HG03064 (cell line): ENCODE results near the gene ROR2.

Experiments used
- ATAC-seq: cut with Tn5 transposase; IDR thresholded peaks from one replicate; pipeline ENCODE4 v1.9.1; 2021; ENCODE audit warnings: low read depth; ENCODE audit not compliant: unreplicated experiment

ROR2 gene

GRCh38 chr9:91697201-91697600, 252.8 kb downstream of the ROR2 start:
- no peak for ATAC-seq

- no peak for ATAC-seq
Observed at GRCh38 chr9:91694081-91694870, 255.8 kb downstream of the ROR2 start.

- ATAC-seq = no peak
Observed at GRCh38 chr9:91693226-91693625, 256.8 kb downstream of the ROR2 start.

- no peak for ATAC-seq
Observed at GRCh38 chr9:91690540-91691249, 259.3 kb downstream of the ROR2 start.

GRCh38 chr9:91689006-91689405, 261.0 kb downstream of the ROR2 start:
- no peak for ATAC-seq

DNA sequence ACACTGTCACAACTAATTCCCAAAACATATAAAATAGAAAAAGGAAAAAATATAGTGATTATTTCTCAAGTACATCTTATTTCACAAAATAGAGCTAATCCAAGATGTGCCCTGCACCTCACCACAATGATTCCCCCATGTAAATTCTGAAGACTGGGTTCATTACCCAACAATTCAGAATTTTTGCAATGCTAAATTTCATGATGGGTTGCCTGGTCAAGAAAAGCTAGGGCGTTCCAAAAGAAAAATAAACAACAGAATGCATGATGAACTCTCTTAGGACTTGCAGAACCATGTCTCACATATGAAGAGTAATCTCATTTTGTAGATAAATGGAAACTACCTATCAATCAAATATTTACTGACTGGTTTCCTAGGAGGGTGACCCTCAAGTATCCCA, 266.8 kb downstream of the ROR2 start:
- ATAC-seq = no peak

DNA sequence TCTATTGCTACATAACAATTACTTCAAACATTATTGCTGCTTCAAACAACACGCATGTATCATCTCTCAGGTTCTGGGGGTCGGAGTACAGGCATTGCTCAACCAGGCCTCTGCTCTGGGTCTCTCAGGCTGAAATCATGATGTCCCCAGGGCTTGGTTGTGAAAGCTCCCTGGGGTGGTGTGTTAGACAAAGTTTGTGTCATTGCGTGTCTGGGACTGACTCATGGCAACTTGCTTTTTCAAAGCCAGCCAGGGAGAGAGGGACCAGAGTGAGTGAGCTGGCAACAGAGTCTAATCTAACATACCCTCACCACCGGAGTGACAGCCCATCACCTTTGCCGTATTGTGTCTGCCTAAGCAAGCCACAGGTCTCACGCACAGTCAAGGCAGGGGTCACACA, 267.2 kb downstream of the ROR2 start:
- ATAC-seq = no peak

DNA sequence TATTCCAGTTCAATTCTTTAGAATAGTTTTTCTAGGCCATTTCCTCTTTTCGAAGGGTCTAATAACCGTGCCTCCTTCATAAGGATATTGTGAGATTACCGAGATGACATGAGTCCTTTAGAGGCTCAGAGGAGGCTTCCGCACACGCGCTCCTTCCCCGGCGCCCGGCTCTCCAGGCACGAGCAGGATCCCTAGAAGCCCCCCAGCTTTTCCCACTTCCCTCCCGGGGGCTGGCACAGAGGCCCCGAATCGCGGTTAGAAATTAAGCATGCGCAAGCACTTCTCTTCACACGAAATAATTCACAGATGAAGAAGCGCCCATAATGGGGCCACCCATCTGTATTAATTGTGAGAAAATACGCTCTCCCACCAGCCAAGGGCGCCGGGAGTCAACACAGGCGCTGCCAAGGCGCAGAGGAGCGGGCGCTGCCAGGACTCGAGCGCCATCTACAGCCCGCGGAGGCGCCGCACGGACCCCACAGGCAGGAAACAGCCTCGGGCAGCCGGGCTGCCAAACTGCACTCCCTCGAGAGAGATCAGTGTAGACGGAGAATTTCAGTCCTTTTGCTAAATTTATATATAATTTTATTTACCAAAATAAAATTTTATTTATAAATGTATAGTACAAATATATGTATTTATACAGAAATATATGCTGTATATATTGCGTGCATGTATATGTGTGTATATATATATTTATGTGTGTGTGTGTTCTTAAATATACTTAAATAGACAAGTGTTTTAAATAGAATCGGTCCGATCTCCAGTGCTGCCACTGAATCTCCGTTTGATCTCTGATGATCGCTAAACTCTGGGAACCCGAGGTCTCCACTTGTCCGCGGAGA, 268.3 kb downstream of the ROR2 start:
- no peak for ATAC-seq

GRCh38 chr9:91680998-91681397, 269.0 kb downstream of the ROR2 start:
- no peak for ATAC-seq

DNA sequence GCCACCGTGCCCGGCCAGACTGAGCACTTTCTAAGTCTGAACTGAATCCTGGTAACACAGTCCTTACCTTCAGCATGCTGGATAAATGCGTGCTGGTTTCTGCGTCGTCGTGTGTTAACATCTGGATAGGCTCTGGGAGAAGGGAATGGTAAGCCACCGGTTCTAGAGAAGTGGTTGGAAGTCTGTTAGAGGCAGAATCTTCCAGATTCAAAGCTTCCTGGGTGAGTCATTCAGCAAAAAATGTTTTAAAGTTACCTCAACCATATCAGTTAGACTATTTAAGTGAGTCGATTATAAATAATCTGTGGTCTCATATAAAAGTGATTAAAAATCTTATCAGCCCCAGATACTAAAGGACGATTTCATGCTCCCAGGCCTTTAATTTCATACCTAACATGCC, 269.9 kb downstream of the ROR2 start:
- no peak for ATAC-seq

- no peak for ATAC-seq
Observed at GRCh38 chr9:91678807-91679580, 271.0 kb downstream of the ROR2 start.

DNA sequence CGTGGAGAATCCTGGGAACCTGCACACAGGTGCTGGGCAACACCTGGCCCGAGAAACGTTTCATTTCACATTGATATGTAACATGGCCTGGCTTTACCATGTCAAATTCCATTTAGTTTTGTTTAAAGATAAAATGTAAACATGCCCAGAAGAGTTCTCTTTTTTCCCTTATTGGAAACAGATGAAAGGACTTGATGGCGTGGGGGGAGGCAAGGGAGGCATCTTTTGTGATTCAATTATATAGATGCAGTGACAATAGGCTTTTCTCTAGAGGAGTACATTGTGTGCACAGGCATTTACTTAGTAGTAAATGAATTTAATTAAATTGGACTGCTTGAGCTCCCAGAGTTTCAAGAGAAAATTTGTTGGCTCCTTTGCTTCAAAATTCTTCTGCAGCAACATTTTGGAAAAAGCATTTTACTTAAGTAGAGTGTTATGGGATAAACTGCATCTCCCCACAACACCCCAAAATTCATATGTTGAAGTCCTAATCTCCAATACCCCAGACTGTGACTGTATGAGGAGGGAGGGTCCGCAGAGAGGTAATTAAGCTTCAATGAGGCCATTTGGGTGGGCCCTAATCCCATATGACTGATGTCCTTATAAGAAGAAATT, 272.1 kb downstream of the ROR2 start:
- no peak for ATAC-seq

GRCh38 chr9:91677331-91677730, 272.7 kb downstream of the ROR2 start:
- no peak for ATAC-seq

DNA sequence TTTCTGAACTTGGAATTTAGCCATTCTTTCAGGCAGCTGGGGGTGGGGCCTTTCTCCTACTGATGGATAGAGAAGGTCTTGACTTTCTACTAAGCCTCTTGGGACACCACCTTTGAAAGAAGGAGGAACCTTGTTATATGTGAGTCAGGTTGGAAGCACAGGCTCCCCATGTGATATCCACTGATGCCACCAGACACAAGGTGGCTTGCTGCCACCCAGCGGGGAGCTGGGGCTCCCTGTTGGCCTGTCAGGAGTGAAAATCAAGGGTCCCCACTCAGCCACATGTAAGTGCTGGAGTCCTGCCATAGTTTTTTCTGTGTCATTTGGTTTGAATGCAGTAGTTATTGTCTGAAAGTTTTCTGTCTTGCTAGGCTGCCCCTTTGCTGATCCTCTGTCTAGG, 274.0 kb downstream of the ROR2 start:
- ATAC-seq = no peak

DNA sequence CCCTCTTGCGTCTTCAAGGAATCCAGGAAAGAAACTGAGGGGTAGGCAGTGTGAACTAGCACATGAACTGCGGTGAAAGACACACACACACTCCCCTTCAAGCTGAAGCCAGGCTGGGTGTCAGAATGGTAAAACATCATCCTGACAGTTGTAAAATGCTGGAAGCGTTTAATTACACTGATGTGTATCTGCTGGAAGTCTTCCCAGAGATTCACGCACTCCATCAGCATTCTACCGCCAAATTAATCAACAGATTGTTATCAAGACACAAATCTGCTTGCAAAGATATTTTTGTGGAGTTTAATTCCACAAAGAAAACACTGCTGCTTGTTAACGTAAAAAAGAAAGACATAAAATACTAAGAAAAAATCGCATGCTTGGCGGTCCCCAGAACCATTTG, 285.4 kb downstream of the ROR2 start:
- ATAC-seq = no peak

DNA sequence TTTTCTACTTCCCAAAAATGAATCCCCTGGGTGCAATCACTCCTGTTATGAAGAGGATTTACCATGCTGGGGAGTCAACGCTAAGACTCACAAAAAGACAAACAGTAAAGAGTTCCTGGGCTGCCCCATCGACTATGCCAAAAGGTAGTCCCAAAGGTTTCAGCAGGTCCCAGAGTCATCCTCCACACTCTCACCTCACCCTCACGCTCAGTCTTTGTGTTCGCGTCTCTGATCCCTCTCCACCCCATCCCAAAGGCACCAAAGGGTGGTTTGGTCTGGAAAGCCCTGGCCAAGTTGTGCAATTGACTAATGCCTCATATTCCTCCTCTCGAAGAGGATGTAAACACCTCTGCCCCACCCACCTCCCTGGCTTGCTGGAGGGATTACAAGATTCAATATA, 286.2 kb downstream of the ROR2 start:
- ATAC-seq = no peak

DNA sequence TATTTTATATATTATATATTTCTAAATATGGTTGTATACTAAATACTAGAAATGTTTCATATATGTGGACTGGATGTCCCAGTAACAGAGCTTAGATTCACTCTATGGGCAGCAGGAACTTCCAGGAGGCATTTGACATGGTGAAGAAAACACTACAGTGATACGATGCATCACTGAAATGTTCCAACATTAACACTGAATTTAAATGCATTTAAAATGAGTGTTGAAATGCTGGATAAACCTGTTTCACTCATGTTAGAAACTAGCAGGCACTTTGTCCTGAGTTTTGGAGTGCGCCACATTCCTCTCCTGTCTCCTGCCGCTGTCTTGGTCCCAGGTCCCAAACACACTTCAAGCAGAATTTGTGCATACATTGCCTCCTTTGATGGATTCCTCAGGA, 288.6 kb downstream of the ROR2 start:
- ATAC-seq = no peak

DNA sequence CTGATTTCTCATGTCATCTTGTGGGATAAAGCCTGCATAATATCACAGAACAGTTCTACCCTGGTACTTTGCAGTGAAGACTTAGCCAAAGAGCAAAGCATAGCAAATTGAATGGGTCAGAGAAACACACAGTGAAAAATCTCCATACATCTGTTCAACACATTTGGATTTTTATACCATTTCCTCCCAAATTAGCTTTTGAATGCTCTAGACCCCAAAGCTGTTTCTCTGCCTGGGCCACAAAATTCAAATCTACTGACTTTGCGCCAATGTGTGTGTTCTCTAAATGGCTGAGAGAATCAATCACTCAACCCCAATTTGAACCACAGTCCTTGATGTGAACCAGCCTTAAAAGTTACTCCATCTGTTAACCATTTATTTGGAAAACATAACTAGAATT, 289.5 kb downstream of the ROR2 start:
- no peak for ATAC-seq

DNA sequence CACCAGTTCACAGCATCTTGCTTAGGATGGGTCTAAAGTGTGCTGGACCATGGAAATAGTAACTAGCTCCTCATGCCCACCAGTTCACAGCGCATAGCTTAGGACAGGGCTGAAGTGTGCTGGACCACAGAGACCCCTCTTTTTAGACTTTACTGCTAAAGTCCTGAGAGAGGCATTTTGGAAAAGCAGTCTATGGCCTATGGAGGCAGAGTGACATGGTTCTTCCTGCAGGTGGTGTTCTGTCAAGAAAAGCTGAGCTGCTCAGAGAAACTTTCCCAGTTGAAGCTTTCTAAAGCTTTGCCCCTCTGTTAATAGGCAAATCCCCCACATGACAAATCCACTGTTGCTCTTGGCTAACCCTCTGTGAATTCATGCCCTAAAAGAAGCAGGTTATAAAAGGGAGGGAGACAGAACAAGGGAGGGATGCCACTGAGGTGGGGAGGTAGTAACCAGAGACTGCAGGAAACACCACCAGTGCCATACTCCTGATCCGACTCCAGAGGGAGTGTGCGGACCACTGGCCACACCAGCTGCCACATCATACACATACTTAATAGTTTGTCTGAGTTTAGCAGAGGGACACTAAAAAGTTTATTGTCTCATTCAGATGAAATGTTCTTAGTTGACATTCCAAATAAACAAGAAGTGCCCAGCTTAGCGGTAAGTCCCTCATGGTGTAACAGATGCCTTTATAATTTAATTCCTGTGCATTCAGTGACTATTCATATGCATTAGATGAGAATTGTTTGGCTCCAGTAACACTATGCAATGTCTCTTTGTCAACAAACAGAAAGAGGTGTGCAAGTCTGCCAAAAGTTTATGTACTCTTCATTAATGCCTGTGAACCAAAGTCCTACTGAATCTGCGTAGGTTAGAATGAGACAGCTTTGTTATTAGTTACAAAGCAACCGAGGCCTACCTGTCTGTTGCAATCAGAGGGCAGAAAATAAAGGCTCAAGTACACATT, 290.2 kb downstream of the ROR2 start:
- ATAC-seq = no peak
